ENCODE data around the gene ABHD17B.

GRCh38 chr9:71854811-71855210, 56.2 kb downstream of the ABHD17B start:
- no peak for TF ChIP-seq CREB1 (IDR thresholded peaks at IDR 0.05; ENCODE audit: low read depth)
- TF ChIP-seq, protein P1, sequence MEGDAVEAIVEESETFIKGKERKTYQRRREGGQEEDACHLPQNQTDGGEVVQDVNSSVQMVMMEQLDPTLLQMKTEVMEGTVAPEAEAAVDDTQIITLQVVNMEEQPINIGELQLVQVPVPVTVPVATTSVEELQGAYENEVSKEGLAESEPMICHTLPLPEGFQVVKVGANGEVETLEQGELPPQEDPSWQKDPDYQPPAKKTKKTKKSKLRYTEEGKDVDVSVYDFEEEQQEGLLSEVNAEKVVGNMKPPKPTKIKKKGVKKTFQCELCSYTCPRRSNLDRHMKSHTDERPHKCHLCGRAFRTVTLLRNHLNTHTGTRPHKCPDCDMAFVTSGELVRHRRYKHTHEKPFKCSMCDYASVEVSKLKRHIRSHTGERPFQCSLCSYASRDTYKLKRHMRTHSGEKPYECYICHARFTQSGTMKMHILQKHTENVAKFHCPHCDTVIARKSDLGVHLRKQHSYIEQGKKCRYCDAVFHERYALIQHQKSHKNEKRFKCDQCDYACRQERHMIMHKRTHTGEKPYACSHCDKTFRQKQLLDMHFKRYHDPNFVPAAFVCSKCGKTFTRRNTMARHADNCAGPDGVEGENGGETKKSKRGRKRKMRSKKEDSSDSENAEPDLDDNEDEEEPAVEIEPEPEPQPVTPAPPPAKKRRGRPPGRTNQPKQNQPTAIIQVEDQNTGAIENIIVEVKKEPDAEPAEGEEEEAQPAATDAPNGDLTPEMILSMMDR (IDR thresholded peaks at IDR 0.05 in 2 of 3, conservative IDR thresholded peaks at IDR 0.05 in 1 of 3; ENCODE audit: control insufficient read depth in 2 of 3, extremely low read depth in 1 of 3, insufficient read depth in 1 of 3, low read depth in 3 of 3, low read length in 3 of 3): no peak
- TF ChIP-seq RAD21 (IDR thresholded peaks at IDR 0.05; ENCODE audit: insufficient read depth, low read depth, low read length): no peak
- TF ChIP-seq MAX (IDR thresholded peaks at IDR 0.05; ENCODE audit: low read depth, low read length): no peak
- no peak for TF ChIP-seq ATF2 (IDR thresholded peaks at IDR 0.05; ENCODE audit: low read length)
- TF ChIP-seq KLF5 (IDR thresholded peaks at IDR 0.05; ENCODE audit: partially characterized antibody): no peak
- TF ChIP-seq POLR2AphosphoS5 (IDR thresholded peaks at IDR 0.05; ENCODE audit: low read length): no peak
- no peak for TF ChIP-seq ZNF217 (IDR thresholded peaks at IDR 0.05)
- no peak for TF ChIP-seq REST (IDR thresholded peaks at IDR 0.05; ENCODE audit: low read depth, low read length)
- no peak for TF ChIP-seq EZH2 (IDR thresholded peaks at IDR 0.05; ENCODE audit: borderline replicate concordance, control insufficient read depth, low read depth, low read length)
- no peak for TF ChIP-seq HDGF (IDR thresholded peaks at IDR 0.05)
